ENCODE data around the gene VWA8. TPM values are rescaled to one million over a fixed set of nuclear protein-coding genes. Genes with fewer than 3 reads are reported as not detected.
A peak's percentile ranks its signal among the peaks of the same experiment; 100 is the strongest.

Gene VWA8
- polyA plus RNA-seq, 3 donors, result 2.0 to 4.4 (median 3.4) TPM

DNA sequence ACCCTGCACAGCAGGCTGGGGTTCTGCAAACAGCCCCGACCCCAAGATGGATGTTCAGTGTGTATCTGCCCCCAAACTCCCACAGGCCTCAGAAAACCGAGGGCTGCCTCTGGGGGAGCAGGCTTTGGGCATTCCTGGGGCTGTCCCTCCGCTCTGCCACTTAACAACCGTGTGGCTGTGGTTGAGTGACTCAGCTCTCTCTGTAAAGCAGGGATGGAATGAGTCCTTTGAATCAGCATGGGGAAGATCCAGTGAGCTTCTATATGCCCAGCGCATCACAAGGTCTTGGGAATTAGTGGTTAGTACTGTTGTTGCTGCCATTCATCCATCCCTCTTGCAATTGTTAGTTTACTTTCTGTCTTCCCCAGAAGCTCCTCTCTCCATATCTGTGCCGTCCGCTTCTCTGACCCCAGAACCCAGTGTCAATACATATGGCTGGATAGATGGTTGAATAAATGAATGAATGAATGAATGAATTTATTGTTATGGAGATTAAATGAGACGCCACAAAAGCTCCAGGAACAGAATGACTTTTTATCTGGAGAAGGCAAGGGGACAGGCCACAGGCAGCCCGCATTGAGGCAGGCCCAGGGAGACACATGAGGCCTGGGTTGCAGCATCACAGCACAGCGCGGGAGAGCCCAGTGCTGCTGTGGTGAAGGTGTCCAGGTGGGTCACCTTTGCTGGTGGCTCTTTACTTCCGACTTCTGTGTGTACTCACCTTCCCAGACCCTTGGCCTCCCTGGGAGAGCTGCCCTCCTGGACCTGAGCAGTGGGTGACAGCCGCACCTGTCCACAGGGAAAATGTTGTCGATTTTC is 414.3 kb downstream of the VWA8 start:
- Histone ChIP-seq H3K27me3 (ENCODE audit: control insufficient read depth in 2 of 2, insufficient read depth in 2 of 2, low read length in 2 of 2) (no peaks in the 10 kb centered on the region), H3K9me3 (replicated peaks in 1 of 2; ENCODE audit: control insufficient read depth in 1 of 2, insufficient read depth in 1 of 2, low read length in 2 of 2) (peaks cover 0 to 11% of the 10 kb centered on the region in 2 donors), H3K4me3 (replicated peaks in 1 of 3; ENCODE audit: low read depth in 2 of 3, low read length in 3 of 3) (no peak overlapping the region), H3K27ac (ENCODE audit: low read depth in 1 of 2, low read length in 2 of 2) (no peak overlapping the region), H3K36me3 (replicated peaks in 1 of 2; ENCODE audit: control insufficient read depth in 1 of 2, insufficient read depth in 2 of 2, low read length in 2 of 2) (no peaks in the 10 kb centered on the region), H3K4me1 (ENCODE audit: control insufficient read depth in 1 of 2, insufficient read depth in 2 of 2, low read length in 2 of 2) (no peaks in the 10 kb centered on the region), H3K4me2 (replicated peaks; ENCODE audit: extremely low read depth, low read length, poor library complexity, severe bottlenecking) (no peak overlapping the region), H3K79me2 (ENCODE audit: insufficient read depth, low read length) (no peaks in the 10 kb centered on the region), H4K20me1 (ENCODE audit: insufficient read depth, low read length) (no peaks in the 10 kb centered on the region), H2AFZ (ENCODE audit: insufficient read depth, low read depth, low read length, poor library complexity, severe bottlenecking) (no peak overlapping the region), H3K9ac (ENCODE audit: insufficient read depth, low read length, poor library complexity, severe bottlenecking) (no peak overlapping the region)
- Mint-ChIP-seq H3K36me3 (no peaks in the 10 kb centered on the region), H3K27me3 (ENCODE audit: low read depth in 3 of 3) (peaks cover 0 to 5% (median 3%) of the 10 kb centered on the region in 3 donors), H3K4me3 (no peak overlapping the region), H3K9me3 (peaks cover 8 to 15% (median 12%) of the 10 kb centered on the region in 7 donors), H3K4me1 (no peaks in the 10 kb centered on the region), H3K27ac (no peak overlapping the region)
- peak in 1 of 3 donors; percentile 15 for DNase-seq
- intact Hi-C loops (cut with micrococcal nuclease), result no loop called here
- 66% methylated on average over 9 of the region's 14 CpGs for WGBS (ENCODE audit: insufficient coverage)
- TF ChIP-seq, protein P1, sequence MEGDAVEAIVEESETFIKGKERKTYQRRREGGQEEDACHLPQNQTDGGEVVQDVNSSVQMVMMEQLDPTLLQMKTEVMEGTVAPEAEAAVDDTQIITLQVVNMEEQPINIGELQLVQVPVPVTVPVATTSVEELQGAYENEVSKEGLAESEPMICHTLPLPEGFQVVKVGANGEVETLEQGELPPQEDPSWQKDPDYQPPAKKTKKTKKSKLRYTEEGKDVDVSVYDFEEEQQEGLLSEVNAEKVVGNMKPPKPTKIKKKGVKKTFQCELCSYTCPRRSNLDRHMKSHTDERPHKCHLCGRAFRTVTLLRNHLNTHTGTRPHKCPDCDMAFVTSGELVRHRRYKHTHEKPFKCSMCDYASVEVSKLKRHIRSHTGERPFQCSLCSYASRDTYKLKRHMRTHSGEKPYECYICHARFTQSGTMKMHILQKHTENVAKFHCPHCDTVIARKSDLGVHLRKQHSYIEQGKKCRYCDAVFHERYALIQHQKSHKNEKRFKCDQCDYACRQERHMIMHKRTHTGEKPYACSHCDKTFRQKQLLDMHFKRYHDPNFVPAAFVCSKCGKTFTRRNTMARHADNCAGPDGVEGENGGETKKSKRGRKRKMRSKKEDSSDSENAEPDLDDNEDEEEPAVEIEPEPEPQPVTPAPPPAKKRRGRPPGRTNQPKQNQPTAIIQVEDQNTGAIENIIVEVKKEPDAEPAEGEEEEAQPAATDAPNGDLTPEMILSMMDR (IDR thresholded peaks at IDR 0.05), result no peak

DNA sequence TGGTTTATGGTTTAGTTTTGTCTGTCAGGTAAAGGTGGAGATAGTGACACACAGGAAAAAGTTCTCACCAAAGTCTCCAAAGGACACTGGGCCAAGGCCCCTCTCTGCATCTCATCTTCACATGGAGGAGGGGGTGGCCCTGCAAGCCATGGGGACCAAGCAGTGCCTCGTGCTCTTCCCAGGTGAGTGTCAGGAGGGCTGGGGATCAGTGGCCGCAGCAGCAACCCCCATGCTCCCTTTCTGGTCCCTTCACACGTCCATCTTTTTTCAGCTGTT is 415.5 kb downstream of the VWA8 start:
- WGBS (ENCODE audit: insufficient coverage), result 50% methylated on average over 2 of the region's 3 CpGs
- DNase-seq, result no peak
- Mint-ChIP-seq H3K9me3 (peaks cover 8 to 15% (median 13%) of the 10 kb centered on the region in 7 donors), H3K36me3 (no peaks in the 10 kb centered on the region), H3K4me1 (no peaks in the 10 kb centered on the region), H3K4me3 (no peak overlapping the region), H3K27ac (no peak overlapping the region), H3K27me3 (ENCODE audit: low read depth in 3 of 3) (peaks cover 0 to 3% (median 2%) of the 10 kb centered on the region in 3 donors)
- H4K20me1 ChIP-seq (ENCODE audit: insufficient read depth, low read length), result no peaks in the 10 kb centered on the region
- no peak overlapping the region for H3K4me3 ChIP-seq (replicated peaks in 1 of 3; ENCODE audit: low read depth in 2 of 3, low read length in 3 of 3)
- TF ChIP-seq, protein P1 (IDR thresholded peaks at IDR 0.05), result no peak
- H3K9ac ChIP-seq (ENCODE audit: insufficient read depth, low read length, poor library complexity, severe bottlenecking), result no peak overlapping the region
- no peaks in the 10 kb centered on the region for H3K27me3 ChIP-seq (ENCODE audit: control insufficient read depth in 2 of 2, insufficient read depth in 2 of 2, low read length in 2 of 2)
- H3K4me2 ChIP-seq (replicated peaks; ENCODE audit: extremely low read depth, low read length, poor library complexity, severe bottlenecking), result no peak overlapping the region
- H3K4me1 ChIP-seq (ENCODE audit: control insufficient read depth in 1 of 2, insufficient read depth in 2 of 2, low read length in 2 of 2), result no peaks in the 10 kb centered on the region
- no peak overlapping the region for H3K27ac ChIP-seq (ENCODE audit: low read depth in 1 of 2, low read length in 2 of 2)
- H2AFZ ChIP-seq (ENCODE audit: insufficient read depth, low read depth, low read length, poor library complexity, severe bottlenecking), result no peak overlapping the region
- no peaks in the 10 kb centered on the region for H3K36me3 ChIP-seq (replicated peaks in 1 of 2; ENCODE audit: control insufficient read depth in 1 of 2, insufficient read depth in 2 of 2, low read length in 2 of 2)
- no peaks in the 10 kb centered on the region for H3K79me2 ChIP-seq (ENCODE audit: insufficient read depth, low read length)
- peaks cover 0 to 11% of the 10 kb centered on the region in 2 donors for H3K9me3 ChIP-seq (replicated peaks in 1 of 2; ENCODE audit: control insufficient read depth in 1 of 2, insufficient read depth in 1 of 2, low read length in 2 of 2)
- intact Hi-C loops (cut with micrococcal nuclease), result no loop called here
